GM23338 (cell line): ENCODE results near the gene CRISP3. TPM values are rescaled to one million over a fixed set of nuclear protein-coding genes. Genes with fewer than 3 reads are reported as not detected.

Source experiments
- ATAC-seq: fragments of 200-7000 bp; cut with Tn5 transposase; 3 replicates; pipeline ENCODE4 v1.9.1; 2020
- DNase-seq: peaks from one replicate; pipeline ENCODE4 v3.0.0-alpha.2; 2015; ENCODE audit warnings: low spot score
- H2AFZ ChIP-seq: fragments of 200-600 bp; sonication (generic); 2 replicates; pipeline ENCODE4 v1.8.0; 2016; ENCODE audit warnings: antibody characterized with exemption, mild to moderate bottlenecking, moderate library complexity
- H3F3A ChIP-seq: fragments of 200-600 bp; sonication (generic); replicated peaks from 2 replicates; pipeline ENCODE4 v1.8.0; 2017; ENCODE audit warnings: antibody characterized with exemption, mixed run types, low read depth
- H3K27ac ChIP-seq: fragments of 200-600 bp; sonication (generic); 2 replicates; pipeline ENCODE4 v1.6.1; 2016; ENCODE audit warnings: low read depth
- H3K27me3 ChIP-seq: fragments of 200-600 bp; sonication (generic); 2 replicates; pipeline ENCODE4 v1.8.0; 2016; ENCODE audit warnings: mild to moderate bottlenecking, mixed run types, moderate library complexity; ENCODE audit not compliant: insufficient read depth
- H3K36me3 ChIP-seq: fragments of 200-600 bp; sonication (generic); 2 replicates; pipeline ENCODE4 v1.8.0; 2016; ENCODE audit warnings: mild to moderate bottlenecking; ENCODE audit not compliant: insufficient read depth
- H3K4me1 ChIP-seq: fragments of 200-600 bp; sonication (generic); 2 replicates; pipeline ENCODE4 v1.8.0; 2016; ENCODE audit warnings: mild to moderate bottlenecking, moderate library complexity; ENCODE audit not compliant: insufficient read depth
- H3K4me2 ChIP-seq: fragments of 200-600 bp; sonication (generic); 2 replicates; pipeline ENCODE4 v1.7.1; 2017; ENCODE audit warnings: mixed run types
- H3K4me3 ChIP-seq: fragments of 200-600 bp; sonication (generic); 2 replicates; pipeline ENCODE4 v1.6.1; 2016; ENCODE audit warnings: mixed run types
- H3K79me2 ChIP-seq: fragments of 200-600 bp; sonication (generic); replicated peaks from 2 replicates; pipeline ENCODE4 v1.8.0; 2017; ENCODE audit warnings: mild to moderate bottlenecking; ENCODE audit not compliant: insufficient read depth
- H3K9me2 ChIP-seq: fragments of 200-600 bp; sonication (generic); 2 replicates; pipeline ENCODE4 v1.8.0; 2017; ENCODE audit not compliant: insufficient read depth
- H4K20me1 ChIP-seq: fragments of 200-600 bp; sonication (generic); replicated peaks from 2 replicates; pipeline ENCODE4 v1.8.0; 2017; ENCODE audit warnings: mild to moderate bottlenecking; ENCODE audit not compliant: insufficient read depth
- H3K27ac Mint-ChIP-seq: 2 replicates; pipeline ENCODE4 v1.8.0; 2020; ENCODE audit warnings: inconsistent platforms, mild to moderate bottlenecking, moderate library complexity, mixed read lengths
- H3K27me3 Mint-ChIP-seq: 3 replicates; pipeline ENCODE4 v1.8.0; 2022; ENCODE audit warnings: low read depth, mild to moderate bottlenecking, moderate library complexity, mixed read lengths, inconsistent platforms; ENCODE audit not compliant: insufficient read depth, poor library complexity
- H3K36me3 Mint-ChIP-seq: 3 replicates; pipeline ENCODE4 v1.8.0; 2021; ENCODE audit warnings: low read depth, mild to moderate bottlenecking, inconsistent platforms, moderate library complexity, mixed read lengths
- H3K4me1 Mint-ChIP-seq: 3 replicates; pipeline ENCODE4 v1.8.0; 2020; ENCODE audit warnings: mild to moderate bottlenecking, inconsistent platforms, mixed read lengths
- H3K4me3 Mint-ChIP-seq: 3 replicates; pipeline ENCODE4 v1.8.0; 2021; ENCODE audit warnings: moderate library complexity, mild to moderate bottlenecking, inconsistent platforms, mixed read lengths
- H3K9me3 Mint-ChIP-seq: 3 replicates; pipeline ENCODE4 v1.8.0; 2020; ENCODE audit warnings: moderate library complexity, mild to moderate bottlenecking, inconsistent platforms, mixed read lengths
- CREB1 ChIP-seq: fragments of 250-450 bp; sonication (Bioruptor Pico); IDR thresholded peaks from 2 replicates; pipeline ENCODE4 v1.5.0; 2020; ENCODE audit warnings: low read depth, mild to moderate bottlenecking, moderate library complexity
- EZH2 ChIP-seq: fragments of 200-600 bp; sonication (generic); IDR thresholded peaks from one replicate; pipeline ENCODE4 v1.8.0; 2017; ENCODE audit warnings: antibody characterized with exemption, mild to moderate bottlenecking, low read depth; ENCODE audit not compliant: unreplicated experiment
- EZH2phosphoT487 ChIP-seq: fragments of 200-600 bp; sonication (generic); IDR thresholded peaks from one replicate; pipeline ENCODE4 v1.8.1; 2018; ENCODE audit warnings: antibody characterized with exemption; ENCODE audit not compliant: unreplicated experiment
- JUNB ChIP-seq: IDR thresholded peaks from one replicate; pipeline ENCODE4 v1.6.1; 2016; ENCODE audit warnings: antibody characterized with exemption; ENCODE audit not compliant: unreplicated experiment
- NANOG ChIP-seq: IDR thresholded peaks from 2 replicates; pipeline ENCODE4 v1.6.1; 2016; ENCODE audit warnings: antibody characterized with exemption, borderline replicate concordance
- POLR2AphosphoS5 ChIP-seq: IDR thresholded peaks from 2 replicates; pipeline ENCODE4 v1.6.1; 2016; ENCODE audit warnings: antibody characterized with exemption, low read depth
- STAT1 ChIP-seq: IDR thresholded peaks from one replicate; pipeline ENCODE4 v1.6.1; 2016; ENCODE audit warnings: antibody characterized with exemption; ENCODE audit not compliant: unreplicated experiment
- polyA plus RNA-seq: library from polyadenylated mRNA; unstranded; fragments of >200 nt; fragmentation: Nextera tagmentation; extraction: Ambion mirVana; gene quantifications from 2 replicates; pipeline ENCODE4 v1.2.1, GENCODE V29; 2016
- total RNA-seq: library from RNA; depleted of rRNA; stranded (reverse); fragments of >200 nt; shearing (Covaris generic); gene quantifications from 2 replicates; pipeline ENCODE4 v1.2.3, GENCODE V29; 2014
- TF ChIP-seq, protein P1 (sequence below): IDR thresholded peaks from 2 replicates; pipeline ENCODE4 v1.6.1; 2016; ENCODE audit warnings: antibody characterized with exemption
- TF ChIP-seq, protein P2 (sequence below): IDR thresholded peaks from one replicate; pipeline ENCODE4 v1.6.1; 2018; ENCODE audit warnings: antibody characterized with exemption; ENCODE audit not compliant: unreplicated experiment
- TF ChIP-seq, protein P3 (sequence below), 2 experiments: fragments of 200-600 bp in 1 of 2; sonication (generic) in 1 of 2; conservative IDR thresholded peaks; 2 replicates each; pipeline versions ENCODE4 v1.5.1 to v1.6.1; 2016 to 2017; ENCODE audit warnings: antibody characterized with exemption in 2 of 2, low read depth in 2 of 2, mild to moderate bottlenecking in 2 of 2, moderate library complexity in 1 of 2
- TF ChIP-seq, protein P4 (sequence below): fragments of 250-450 bp; sonication (Bioruptor Pico); IDR thresholded peaks from 2 replicates; pipeline ENCODE4 v1.5.0; 2020; ENCODE audit warnings: mild to moderate bottlenecking, moderate library complexity

The CRISP3 gene
- total and polyA plus RNA-seq, 2 experiments from 2014 or later: not detected

DNA sequence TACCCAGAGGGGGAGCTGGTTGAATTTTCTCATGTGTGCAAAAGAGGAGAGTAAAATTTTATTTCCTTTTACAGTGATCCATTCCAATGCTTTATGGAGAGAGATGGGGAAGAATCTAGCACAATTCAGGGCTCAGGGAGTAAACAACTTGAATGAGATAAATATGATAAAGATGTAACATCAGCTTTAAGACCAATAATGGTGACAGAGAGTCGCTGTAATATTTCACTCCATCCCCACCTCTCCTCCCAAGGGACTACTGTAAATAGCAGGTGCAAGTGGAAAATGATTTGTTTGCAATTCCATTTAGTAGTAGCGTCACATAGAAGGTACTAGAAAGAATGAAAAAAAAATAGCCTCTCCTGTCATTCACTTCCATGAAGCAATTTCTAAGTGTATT, 4.8 kb downstream of the CRISP3 start:
- H3F3A ChIP-seq: no peaks in the 10 kb centered on the region
- H3K4me3 Mint-ChIP-seq: no peak overlapping the region
- H3K4me1 ChIP-seq: no peaks in the 10 kb centered on the region
- H3K27ac Mint-ChIP-seq: no peak overlapping the region
- no peaks in the 10 kb centered on the region for H3K27me3 Mint-ChIP-seq
- TF ChIP-seq CREB1: no peak
- TF ChIP-seq, protein P1, sequence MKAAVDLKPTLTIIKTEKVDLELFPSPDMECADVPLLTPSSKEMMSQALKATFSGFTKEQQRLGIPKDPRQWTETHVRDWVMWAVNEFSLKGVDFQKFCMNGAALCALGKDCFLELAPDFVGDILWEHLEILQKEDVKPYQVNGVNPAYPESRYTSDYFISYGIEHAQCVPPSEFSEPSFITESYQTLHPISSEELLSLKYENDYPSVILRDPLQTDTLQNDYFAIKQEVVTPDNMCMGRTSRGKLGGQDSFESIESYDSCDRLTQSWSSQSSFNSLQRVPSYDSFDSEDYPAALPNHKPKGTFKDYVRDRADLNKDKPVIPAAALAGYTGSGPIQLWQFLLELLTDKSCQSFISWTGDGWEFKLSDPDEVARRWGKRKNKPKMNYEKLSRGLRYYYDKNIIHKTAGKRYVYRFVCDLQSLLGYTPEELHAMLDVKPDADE: no peak
- TF ChIP-seq STAT1: no peak
- TF ChIP-seq, protein P2, sequence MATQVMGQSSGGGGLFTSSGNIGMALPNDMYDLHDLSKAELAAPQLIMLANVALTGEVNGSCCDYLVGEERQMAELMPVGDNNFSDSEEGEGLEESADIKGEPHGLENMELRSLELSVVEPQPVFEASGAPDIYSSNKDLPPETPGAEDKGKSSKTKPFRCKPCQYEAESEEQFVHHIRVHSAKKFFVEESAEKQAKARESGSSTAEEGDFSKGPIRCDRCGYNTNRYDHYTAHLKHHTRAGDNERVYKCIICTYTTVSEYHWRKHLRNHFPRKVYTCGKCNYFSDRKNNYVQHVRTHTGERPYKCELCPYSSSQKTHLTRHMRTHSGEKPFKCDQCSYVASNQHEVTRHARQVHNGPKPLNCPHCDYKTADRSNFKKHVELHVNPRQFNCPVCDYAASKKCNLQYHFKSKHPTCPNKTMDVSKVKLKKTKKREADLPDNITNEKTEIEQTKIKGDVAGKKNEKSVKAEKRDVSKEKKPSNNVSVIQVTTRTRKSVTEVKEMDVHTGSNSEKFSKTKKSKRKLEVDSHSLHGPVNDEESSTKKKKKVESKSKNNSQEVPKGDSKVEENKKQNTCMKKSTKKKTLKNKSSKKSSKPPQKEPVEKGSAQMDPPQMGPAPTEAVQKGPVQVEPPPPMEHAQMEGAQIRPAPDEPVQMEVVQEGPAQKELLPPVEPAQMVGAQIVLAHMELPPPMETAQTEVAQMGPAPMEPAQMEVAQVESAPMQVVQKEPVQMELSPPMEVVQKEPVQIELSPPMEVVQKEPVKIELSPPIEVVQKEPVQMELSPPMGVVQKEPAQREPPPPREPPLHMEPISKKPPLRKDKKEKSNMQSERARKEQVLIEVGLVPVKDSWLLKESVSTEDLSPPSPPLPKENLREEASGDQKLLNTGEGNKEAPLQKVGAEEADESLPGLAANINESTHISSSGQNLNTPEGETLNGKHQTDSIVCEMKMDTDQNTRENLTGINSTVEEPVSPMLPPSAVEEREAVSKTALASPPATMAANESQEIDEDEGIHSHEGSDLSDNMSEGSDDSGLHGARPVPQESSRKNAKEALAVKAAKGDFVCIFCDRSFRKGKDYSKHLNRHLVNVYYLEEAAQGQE: no peak
- TF ChIP-seq, protein P3, sequence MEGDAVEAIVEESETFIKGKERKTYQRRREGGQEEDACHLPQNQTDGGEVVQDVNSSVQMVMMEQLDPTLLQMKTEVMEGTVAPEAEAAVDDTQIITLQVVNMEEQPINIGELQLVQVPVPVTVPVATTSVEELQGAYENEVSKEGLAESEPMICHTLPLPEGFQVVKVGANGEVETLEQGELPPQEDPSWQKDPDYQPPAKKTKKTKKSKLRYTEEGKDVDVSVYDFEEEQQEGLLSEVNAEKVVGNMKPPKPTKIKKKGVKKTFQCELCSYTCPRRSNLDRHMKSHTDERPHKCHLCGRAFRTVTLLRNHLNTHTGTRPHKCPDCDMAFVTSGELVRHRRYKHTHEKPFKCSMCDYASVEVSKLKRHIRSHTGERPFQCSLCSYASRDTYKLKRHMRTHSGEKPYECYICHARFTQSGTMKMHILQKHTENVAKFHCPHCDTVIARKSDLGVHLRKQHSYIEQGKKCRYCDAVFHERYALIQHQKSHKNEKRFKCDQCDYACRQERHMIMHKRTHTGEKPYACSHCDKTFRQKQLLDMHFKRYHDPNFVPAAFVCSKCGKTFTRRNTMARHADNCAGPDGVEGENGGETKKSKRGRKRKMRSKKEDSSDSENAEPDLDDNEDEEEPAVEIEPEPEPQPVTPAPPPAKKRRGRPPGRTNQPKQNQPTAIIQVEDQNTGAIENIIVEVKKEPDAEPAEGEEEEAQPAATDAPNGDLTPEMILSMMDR (conservative IDR thresholded peaks at IDR 0.05; ENCODE audit: low read depth in 2 of 2): no peak
- TF ChIP-seq NANOG: no peak
- TF ChIP-seq JUNB: no peak
- TF ChIP-seq, protein P4, sequence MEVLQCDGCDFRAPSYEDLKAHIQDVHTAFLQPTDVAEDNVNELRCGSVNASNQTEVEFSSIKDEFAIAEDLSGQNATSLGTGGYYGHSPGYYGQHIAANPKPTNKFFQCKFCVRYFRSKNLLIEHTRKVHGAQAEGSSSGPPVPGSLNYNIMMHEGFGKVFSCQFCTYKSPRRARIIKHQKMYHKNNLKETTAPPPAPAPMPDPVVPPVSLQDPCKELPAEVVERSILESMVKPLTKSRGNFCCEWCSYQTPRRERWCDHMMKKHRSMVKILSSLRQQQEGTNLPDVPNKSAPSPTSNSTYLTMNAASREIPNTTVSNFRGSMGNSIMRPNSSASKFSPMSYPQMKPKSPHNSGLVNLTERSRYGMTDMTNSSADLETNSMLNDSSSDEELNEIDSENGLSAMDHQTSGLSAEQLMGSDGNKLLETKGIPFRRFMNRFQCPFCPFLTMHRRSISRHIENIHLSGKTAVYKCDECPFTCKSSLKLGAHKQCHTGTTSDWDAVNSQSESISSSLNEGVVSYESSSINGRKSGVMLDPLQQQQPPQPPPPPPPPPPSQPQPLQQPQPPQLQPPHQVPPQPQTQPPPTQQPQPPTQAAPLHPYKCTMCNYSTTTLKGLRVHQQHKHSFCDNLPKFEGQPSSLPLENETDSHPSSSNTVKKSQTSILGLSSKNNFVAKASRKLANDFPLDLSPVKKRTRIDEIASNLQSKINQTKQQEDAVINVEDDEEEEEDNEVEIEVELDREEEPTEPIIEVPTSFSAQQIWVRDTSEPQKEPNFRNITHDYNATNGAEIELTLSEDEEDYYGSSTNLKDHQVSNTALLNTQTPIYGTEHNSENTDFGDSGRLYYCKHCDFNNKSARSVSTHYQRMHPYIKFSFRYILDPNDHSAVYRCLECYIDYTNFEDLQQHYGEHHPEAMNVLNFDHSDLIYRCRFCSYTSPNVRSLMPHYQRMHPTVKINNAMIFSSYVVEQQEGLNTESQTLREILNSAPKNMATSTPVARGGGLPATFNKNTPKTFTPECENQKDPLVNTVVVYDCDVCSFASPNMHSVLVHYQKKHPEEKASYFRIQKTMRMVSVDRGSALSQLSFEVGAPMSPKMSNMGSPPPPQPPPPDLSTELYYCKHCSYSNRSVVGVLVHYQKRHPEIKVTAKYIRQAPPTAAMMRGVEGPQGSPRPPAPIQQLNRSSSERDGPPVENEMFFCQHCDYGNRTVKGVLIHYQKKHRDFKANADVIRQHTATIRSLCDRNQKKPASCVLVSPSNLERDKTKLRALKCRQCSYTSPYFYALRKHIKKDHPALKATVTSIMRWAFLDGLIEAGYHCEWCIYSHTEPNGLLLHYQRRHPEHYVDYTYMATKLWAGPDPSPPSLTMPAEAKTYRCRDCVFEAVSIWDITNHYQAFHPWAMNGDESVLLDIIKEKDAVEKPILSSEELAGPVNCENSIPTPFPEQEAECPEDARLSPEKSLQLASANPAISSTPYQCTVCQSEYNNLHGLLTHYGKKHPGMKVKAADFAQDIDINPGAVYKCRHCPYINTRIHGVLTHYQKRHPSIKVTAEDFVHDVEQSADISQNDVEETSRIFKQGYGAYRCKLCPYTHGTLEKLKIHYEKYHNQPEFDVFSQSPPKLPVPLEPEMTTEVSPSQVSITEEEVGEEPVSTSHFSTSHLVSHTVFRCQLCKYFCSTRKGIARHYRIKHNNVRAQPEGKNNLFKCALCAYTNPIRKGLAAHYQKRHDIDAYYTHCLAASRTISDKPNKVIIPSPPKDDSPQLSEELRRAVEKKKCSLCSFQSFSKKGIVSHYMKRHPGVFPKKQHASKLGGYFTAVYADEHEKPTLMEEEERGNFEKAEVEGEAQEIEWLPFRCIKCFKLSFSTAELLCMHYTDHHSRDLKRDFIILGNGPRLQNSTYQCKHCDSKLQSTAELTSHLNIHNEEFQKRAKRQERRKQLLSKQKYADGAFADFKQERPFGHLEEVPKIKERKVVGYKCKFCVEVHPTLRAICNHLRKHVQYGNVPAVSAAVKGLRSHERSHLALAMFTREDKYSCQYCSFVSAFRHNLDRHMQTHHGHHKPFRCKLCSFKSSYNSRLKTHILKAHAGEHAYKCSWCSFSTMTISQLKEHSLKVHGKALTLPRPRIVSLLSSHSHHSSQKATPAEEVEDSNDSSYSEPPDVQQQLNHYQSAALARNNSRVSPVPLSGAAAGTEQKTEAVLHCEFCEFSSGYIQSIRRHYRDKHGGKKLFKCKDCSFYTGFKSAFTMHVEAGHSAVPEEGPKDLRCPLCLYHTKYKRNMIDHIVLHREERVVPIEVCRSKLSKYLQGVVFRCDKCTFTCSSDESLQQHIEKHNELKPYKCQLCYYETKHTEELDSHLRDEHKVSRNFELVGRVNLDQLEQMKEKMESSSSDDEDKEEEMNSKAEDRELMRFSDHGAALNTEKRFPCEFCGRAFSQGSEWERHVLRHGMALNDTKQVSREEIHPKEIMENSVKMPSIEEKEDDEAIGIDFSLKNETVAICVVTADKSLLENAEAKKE: no peak
- TF ChIP-seq EZH2: no peak
- TF ChIP-seq POLR2AphosphoS5: no peak
- TF ChIP-seq EZH2phosphoT487: no peak
- no peaks in the 10 kb centered on the region for H3K79me2 ChIP-seq
- no peaks in the 10 kb centered on the region for H4K20me1 ChIP-seq
- H3K4me2 ChIP-seq: no peak overlapping the region
- no peak overlapping the region for H3K27ac ChIP-seq
- H3K4me1 Mint-ChIP-seq: no peaks in the 10 kb centered on the region
- H2AFZ ChIP-seq: no peak overlapping the region
- H3K4me3 ChIP-seq: no peak overlapping the region
- H3K36me3 Mint-ChIP-seq: no peaks in the 10 kb centered on the region
- ATAC-seq (no peak), DNase-seq (no peak)
- H3K9me2 ChIP-seq: no peaks in the 10 kb centered on the region
- H3K36me3 ChIP-seq: no peaks in the 10 kb centered on the region
- no peaks in the 10 kb centered on the region for H3K9me3 Mint-ChIP-seq
- no peaks in the 10 kb centered on the region for H3K27me3 ChIP-seq
